ENCODE data around the gene MUC6. TPM values are rescaled to one million over a fixed set of nuclear protein-coding genes. Genes with fewer than 3 reads are reported as not detected.

The MUC6 gene
- polyA plus RNA-seq, 1 of the 3 experiments (the other 2 are of a cell fraction) = not detected

DNA sequence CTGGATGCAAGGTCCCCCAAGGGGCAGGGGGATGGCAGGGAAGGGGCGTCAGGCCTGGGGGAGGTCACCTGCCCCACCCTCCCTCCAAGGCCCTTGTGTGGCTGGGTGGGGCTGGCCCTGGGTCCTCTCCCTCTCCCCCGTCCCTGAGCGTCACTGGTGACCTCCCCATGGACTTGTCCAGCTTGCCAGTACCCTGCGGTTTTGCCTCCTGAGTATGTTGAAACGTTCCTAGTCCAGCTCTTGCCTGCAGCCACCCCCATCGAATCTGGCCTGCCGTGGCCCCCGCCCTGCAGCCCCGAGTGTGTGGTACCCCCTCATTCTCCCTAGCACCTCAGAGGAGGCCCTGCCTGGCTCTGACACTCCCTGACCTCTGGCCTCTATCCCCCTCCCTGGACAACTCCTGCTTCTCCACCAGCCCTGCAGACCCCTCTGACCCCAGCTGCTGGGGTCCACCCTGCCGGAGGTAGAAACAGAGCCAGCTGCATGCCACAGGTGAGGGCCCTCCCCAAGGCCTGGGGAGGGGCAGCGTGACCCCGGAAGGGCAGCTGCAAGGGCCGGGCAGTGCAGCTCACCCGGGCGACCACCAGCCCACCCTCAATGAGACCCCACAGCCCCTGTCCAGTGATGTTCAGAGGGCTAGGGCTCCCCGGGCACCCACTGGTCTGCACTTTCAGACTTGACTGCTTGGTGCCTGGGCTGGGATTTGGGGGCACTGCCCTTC lies 4.1 kb upstream of the MUC6 start:
- Histone ChIP-seq H3K4me3 (ENCODE audit: low read depth in 2 of 2, low read length in 1 of 2) (no peak overlapping the region), H3K9me3 (no peaks in the 10 kb centered on the region), H3F3A (replicated peaks; ENCODE audit: insufficient read depth) (no peaks in the 10 kb centered on the region), H3K27me3 (ENCODE audit: insufficient read depth) (no peaks in the 10 kb centered on the region), H4K20me1 (ENCODE audit: insufficient read depth) (no peaks in the 10 kb centered on the region), H2AFZ (ENCODE audit: low read depth) (no peak overlapping the region), H3K4me2 (no peak overlapping the region), H3K9me2 (no peaks in the 10 kb centered on the region), H3K9ac (no peak overlapping the region), H3K79me2 (ENCODE audit: insufficient read depth) (no peaks in the 10 kb centered on the region), H3K36me3 (replicated peaks in 1 of 2; ENCODE audit: control insufficient read depth in 1 of 2, insufficient read depth in 2 of 2, low read length in 1 of 2) (no peaks in the 10 kb centered on the region), H3K4me1 (ENCODE audit: control insufficient read depth in 1 of 2, insufficient read depth in 2 of 2, low read depth in 1 of 2, low read length in 1 of 2) (peaks cover 0 to 7% of the 10 kb centered on the region in 2 experiments; a peak in 1 of 4 replicates), H3K27ac (ENCODE audit: low read depth in 2 of 2, low read length in 1 of 2) (no peak overlapping the region)
- POLR2A ChIA-PET = no interaction called here
- DNase-seq = no peak
- TF ChIP-seq TAF1 (IDR thresholded peaks at IDR 0.05; ENCODE audit: borderline replicate concordance, low read depth, low read length) (no peak), CHD2 (IDR thresholded peaks at IDR 0.05; ENCODE audit: low read length, partially characterized antibody) (no peak), POLR2AphosphoS5 (IDR thresholded peaks at IDR 0.05; ENCODE audit: low read depth, low read length) (no peak), SMC3 (IDR thresholded peaks at IDR 0.05; ENCODE audit: low read depth, low read length) (no peak)
- CTCF ChIA-PET = interaction anchor here (1.6 to 4.3 kb wide), 3 partner anchors 10 to 192 kb away, joined by 6 to 25 read pairs (median 16); no protein-coding TSS in a partner anchor
- WGBS (ENCODE audit: low lambda C conversion rate) = 89% methylated on average over 9 of the region's 16 CpGs

GRCh38 chr11:1039481-1040427 lies 3.2 kb upstream of the MUC6 start:
- no peaks in the 10 kb centered on the region for H4K20me1 ChIP-seq (ENCODE audit: insufficient read depth)

More at GRCh38 chr11:1039481-1040427, 3.2 kb upstream of the MUC6 start:
- TF ChIP-seq ELF1 (IDR thresholded peaks at IDR 0.05) (no peak), NFIC (IDR thresholded peaks at IDR 0.05; ENCODE audit: borderline replicate concordance) (no peak), FOXJ3 (CRISPR knock-in tag; IDR thresholded peaks at IDR 0.05) (no peak), MEF2A (IDR thresholded peaks at IDR 0.05; ENCODE audit: borderline replicate concordance, low read depth) (no peak)
- TF ChIP-seq, protein P1, sequence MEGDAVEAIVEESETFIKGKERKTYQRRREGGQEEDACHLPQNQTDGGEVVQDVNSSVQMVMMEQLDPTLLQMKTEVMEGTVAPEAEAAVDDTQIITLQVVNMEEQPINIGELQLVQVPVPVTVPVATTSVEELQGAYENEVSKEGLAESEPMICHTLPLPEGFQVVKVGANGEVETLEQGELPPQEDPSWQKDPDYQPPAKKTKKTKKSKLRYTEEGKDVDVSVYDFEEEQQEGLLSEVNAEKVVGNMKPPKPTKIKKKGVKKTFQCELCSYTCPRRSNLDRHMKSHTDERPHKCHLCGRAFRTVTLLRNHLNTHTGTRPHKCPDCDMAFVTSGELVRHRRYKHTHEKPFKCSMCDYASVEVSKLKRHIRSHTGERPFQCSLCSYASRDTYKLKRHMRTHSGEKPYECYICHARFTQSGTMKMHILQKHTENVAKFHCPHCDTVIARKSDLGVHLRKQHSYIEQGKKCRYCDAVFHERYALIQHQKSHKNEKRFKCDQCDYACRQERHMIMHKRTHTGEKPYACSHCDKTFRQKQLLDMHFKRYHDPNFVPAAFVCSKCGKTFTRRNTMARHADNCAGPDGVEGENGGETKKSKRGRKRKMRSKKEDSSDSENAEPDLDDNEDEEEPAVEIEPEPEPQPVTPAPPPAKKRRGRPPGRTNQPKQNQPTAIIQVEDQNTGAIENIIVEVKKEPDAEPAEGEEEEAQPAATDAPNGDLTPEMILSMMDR (IDR thresholded peaks at IDR 0.05) = no peak
- TF ChIP-seq, protein P2, sequence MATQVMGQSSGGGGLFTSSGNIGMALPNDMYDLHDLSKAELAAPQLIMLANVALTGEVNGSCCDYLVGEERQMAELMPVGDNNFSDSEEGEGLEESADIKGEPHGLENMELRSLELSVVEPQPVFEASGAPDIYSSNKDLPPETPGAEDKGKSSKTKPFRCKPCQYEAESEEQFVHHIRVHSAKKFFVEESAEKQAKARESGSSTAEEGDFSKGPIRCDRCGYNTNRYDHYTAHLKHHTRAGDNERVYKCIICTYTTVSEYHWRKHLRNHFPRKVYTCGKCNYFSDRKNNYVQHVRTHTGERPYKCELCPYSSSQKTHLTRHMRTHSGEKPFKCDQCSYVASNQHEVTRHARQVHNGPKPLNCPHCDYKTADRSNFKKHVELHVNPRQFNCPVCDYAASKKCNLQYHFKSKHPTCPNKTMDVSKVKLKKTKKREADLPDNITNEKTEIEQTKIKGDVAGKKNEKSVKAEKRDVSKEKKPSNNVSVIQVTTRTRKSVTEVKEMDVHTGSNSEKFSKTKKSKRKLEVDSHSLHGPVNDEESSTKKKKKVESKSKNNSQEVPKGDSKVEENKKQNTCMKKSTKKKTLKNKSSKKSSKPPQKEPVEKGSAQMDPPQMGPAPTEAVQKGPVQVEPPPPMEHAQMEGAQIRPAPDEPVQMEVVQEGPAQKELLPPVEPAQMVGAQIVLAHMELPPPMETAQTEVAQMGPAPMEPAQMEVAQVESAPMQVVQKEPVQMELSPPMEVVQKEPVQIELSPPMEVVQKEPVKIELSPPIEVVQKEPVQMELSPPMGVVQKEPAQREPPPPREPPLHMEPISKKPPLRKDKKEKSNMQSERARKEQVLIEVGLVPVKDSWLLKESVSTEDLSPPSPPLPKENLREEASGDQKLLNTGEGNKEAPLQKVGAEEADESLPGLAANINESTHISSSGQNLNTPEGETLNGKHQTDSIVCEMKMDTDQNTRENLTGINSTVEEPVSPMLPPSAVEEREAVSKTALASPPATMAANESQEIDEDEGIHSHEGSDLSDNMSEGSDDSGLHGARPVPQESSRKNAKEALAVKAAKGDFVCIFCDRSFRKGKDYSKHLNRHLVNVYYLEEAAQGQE (IDR thresholded peaks at IDR 0.05; ENCODE audit: low read depth, low read length) = no peak
- CTCF ChIA-PET = interaction anchor here (4.3 kb wide), 1 partner anchor 11 kb away, joined by 25 read pairs; no protein-coding TSS in a partner anchor
- Histone ChIP-seq H3K4me3 (ENCODE audit: low read depth in 2 of 2, low read length in 1 of 2) (no peak overlapping the region), H3K4me1 (ENCODE audit: control insufficient read depth in 1 of 2, insufficient read depth in 2 of 2, low read depth in 1 of 2, low read length in 1 of 2) (peaks cover 0 to 7% of the 10 kb centered on the region in 2 experiments; a peak in 1 of 4 replicates), H3K36me3 (replicated peaks in 1 of 2; ENCODE audit: control insufficient read depth in 1 of 2, insufficient read depth in 2 of 2, low read length in 1 of 2) (no peaks in the 10 kb centered on the region), H3K4me2 (no peak overlapping the region), H3F3A (replicated peaks; ENCODE audit: insufficient read depth) (no peaks in the 10 kb centered on the region), H3K9me2 (no peaks in the 10 kb centered on the region), H3K9me3 (no peaks in the 10 kb centered on the region), H3K79me2 (ENCODE audit: insufficient read depth) (no peaks in the 10 kb centered on the region), H3K27me3 (ENCODE audit: insufficient read depth) (no peaks in the 10 kb centered on the region), H2AFZ (ENCODE audit: low read depth) (no peak overlapping the region), H3K9ac (no peak overlapping the region), H3K27ac (ENCODE audit: low read depth in 2 of 2, low read length in 1 of 2) (no peak overlapping the region)
- WGBS (ENCODE audit: low lambda C conversion rate) = 71% methylated on average over 21 of the region's 32 CpGs
- POLR2A ChIA-PET = no interaction called here
- DNase-seq = no peak

Measured in SK-N-SH (cell line).